Measurements from ENCODE around the gene CACNA2D1.

Gene CACNA2D1

GRCh38 chr7:82114237-82114636, 329.3 kb downstream of the CACNA2D1 start:
- no peak for DNase-seq (ENCODE audit: low spot score)

GRCh38 chr7:82110146-82110840, 333.3 kb downstream of the CACNA2D1 start:
- DNase-seq (ENCODE audit: low spot score): no peak

GRCh38 chr7:82109288-82109687, 334.3 kb downstream of the CACNA2D1 start:
- DNase-seq (ENCODE audit: low spot score): peak; percentile 97

- no peak for DNase-seq (ENCODE audit: low spot score)
These were observed 337.4 kb downstream of the CACNA2D1 start for GRCh38 chr7:82106201-82106600.

- DNase-seq (ENCODE audit: low spot score): peak; percentile 83
These were observed 338.1 kb downstream of the CACNA2D1 start for GRCh38 chr7:82105463-82105862.

GRCh38 chr7:82098414-82098813, 345.2 kb downstream of the CACNA2D1 start:
- no peak for DNase-seq (ENCODE audit: low spot score)

- no peak for DNase-seq (ENCODE audit: low spot score)
These were observed 352.4 kb downstream of the CACNA2D1 start for GRCh38 chr7:82091126-82091684.

- no peak for DNase-seq (ENCODE audit: low spot score)
These were observed 356.5 kb downstream of the CACNA2D1 start for GRCh38 chr7:82087099-82087498.

- DNase-seq (ENCODE audit: low spot score): no peak
These were observed 358.5 kb downstream of the CACNA2D1 start for GRCh38 chr7:82085116-82085515.

GRCh38 chr7:82081644-82082224, 361.8 kb downstream of the CACNA2D1 start:
- no peak for DNase-seq (ENCODE audit: low spot score)

- no peak for DNase-seq (ENCODE audit: low spot score)
These were observed 363.2 kb downstream of the CACNA2D1 start for GRCh38 chr7:82080254-82080927.

GRCh38 chr7:82079527-82079926, 364.1 kb downstream of the CACNA2D1 start:
- DNase-seq (ENCODE audit: low spot score): no peak

- no peak for DNase-seq (ENCODE audit: low spot score)
These were observed 364.8 kb downstream of the CACNA2D1 start for GRCh38 chr7:82078807-82079206.

GRCh38 chr7:82071468-82071867, 372.1 kb downstream of the CACNA2D1 start:
- no peak for DNase-seq (ENCODE audit: low spot score)

- no peak for DNase-seq (ENCODE audit: low spot score)
These were observed 375.8 kb downstream of the CACNA2D1 start for GRCh38 chr7:82067628-82068264.

- no peak for DNase-seq (ENCODE audit: low spot score)
These were observed 386.1 kb downstream of the CACNA2D1 start for GRCh38 chr7:82057476-82057875.

- DNase-seq (ENCODE audit: low spot score): no peak
These were observed 387.3 kb downstream of the CACNA2D1 start for GRCh38 chr7:82056282-82056681.

- no peak for DNase-seq (ENCODE audit: low spot score)
These were observed 389.0 kb downstream of the CACNA2D1 start for GRCh38 chr7:82054544-82054943.

- no peak for DNase-seq (ENCODE audit: low spot score)
These were observed 390.0 kb downstream of the CACNA2D1 start for GRCh38 chr7:82053453-82054032.

- no peak for DNase-seq (ENCODE audit: low spot score)
These were observed 392.0 kb downstream of the CACNA2D1 start for GRCh38 chr7:82051601-82052000.

GRCh38 chr7:82050792-82051191, 392.8 kb downstream of the CACNA2D1 start:
- no peak for DNase-seq (ENCODE audit: low spot score)

GRCh38 chr7:82049891-82050533, 393.6 kb downstream of the CACNA2D1 start:
- DNase-seq (ENCODE audit: low spot score): peak; percentile 31
